ENCODE results near the gene NSUN3.
"Not testable (repeated sequence)": the region's sequence is repeated elsewhere in the genome, so short reads cannot be mapped to it uniquely, and the experiment has no call there.

The NSUN3 gene

GRCh38 chr3:94066506-94067500, 3.9 kb downstream of the NSUN3 start:
- no peak for DNase-seq (ENCODE audit: low read depth in 2 of 2)

GRCh38 chr3:94069194-94069813, 6.4 kb downstream of the NSUN3 start:
- DNase-seq (ENCODE audit: low read depth in 2 of 2): no peak

GRCh38 chr3:94070341-94070911, 7.6 kb downstream of the NSUN3 start:
- no peak for DNase-seq (ENCODE audit: low read depth in 2 of 2)

- no peak for DNase-seq (ENCODE audit: low read depth in 2 of 2)
These were observed 8.9 kb downstream of the NSUN3 start for GRCh38 chr3:94071713-94072284.

- no peak for DNase-seq (ENCODE audit: low read depth in 2 of 2)
These were observed 13.2 kb downstream of the NSUN3 start for GRCh38 chr3:94076055-94076454.

- DNase-seq (ENCODE audit: low read depth in 2 of 2): not testable (repeated sequence)
These were observed 17.7 kb downstream of the NSUN3 start for GRCh38 chr3:94080552-94080951.

- no peak for DNase-seq (ENCODE audit: low read depth in 2 of 2)
These were observed 19.0 kb downstream of the NSUN3 start for GRCh38 chr3:94081884-94082283.

GRCh38 chr3:94082391-94082937, 19.6 kb downstream of the NSUN3 start:
- no peak for DNase-seq (ENCODE audit: low read depth in 2 of 2)

GRCh38 chr3:94083261-94083660, 20.4 kb downstream of the NSUN3 start:
- DNase-seq (ENCODE audit: low read depth in 2 of 2): no peak

GRCh38 chr3:94089126-94089525, 26.3 kb downstream of the NSUN3 start:
- no peak for DNase-seq (ENCODE audit: low read depth in 2 of 2)

- no peak for DNase-seq (ENCODE audit: low read depth in 2 of 2)
These were observed 29.2 kb downstream of the NSUN3 start for GRCh38 chr3:94092086-94092485.

GRCh38 chr3:94093151-94093550, 30.3 kb downstream of the NSUN3 start:
- no peak for DNase-seq (ENCODE audit: low read depth in 2 of 2)

GRCh38 chr3:94095111-94095510, 32.2 kb downstream of the NSUN3 start:
- DNase-seq (ENCODE audit: low read depth in 2 of 2): no peak

GRCh38 chr3:94098452-94098851, 35.6 kb downstream of the NSUN3 start:
- DNase-seq (ENCODE audit: low read depth in 2 of 2): no peak

GRCh38 chr3:94099311-94099710, 36.5 kb downstream of the NSUN3 start:
- no peak for DNase-seq (ENCODE audit: low read depth in 2 of 2)

GRCh38 chr3:94101860-94102259, 39.0 kb downstream of the NSUN3 start:
- DNase-seq (ENCODE audit: low read depth in 2 of 2): no peak

- no peak for DNase-seq (ENCODE audit: low read depth in 2 of 2)
These were observed 43.4 kb downstream of the NSUN3 start for GRCh38 chr3:94106268-94106667.

- not testable (repeated sequence) for DNase-seq (ENCODE audit: low read depth in 2 of 2)
These were observed 47.4 kb downstream of the NSUN3 start for GRCh38 chr3:94110232-94110631.

- no peak for DNase-seq (ENCODE audit: low read depth in 2 of 2)
These were observed 48.0 kb downstream of the NSUN3 start for GRCh38 chr3:94110854-94111253.

- no peak for DNase-seq (ENCODE audit: low read depth in 2 of 2)
These were observed 51.8 kb downstream of the NSUN3 start for GRCh38 chr3:94114666-94115065.

GRCh38 chr3:94115482-94115881, 52.6 kb downstream of the NSUN3 start:
- no peak for DNase-seq (ENCODE audit: low read depth in 2 of 2)

- no peak for DNase-seq (ENCODE audit: low read depth in 2 of 2)
These were observed 54.9 kb downstream of the NSUN3 start for GRCh38 chr3:94117729-94118128.
